GM12878 (cell line): ENCODE measurements around the gene PRSS12.

Source experiments
- CBX5 ChIP-seq: sonication (generic); IDR thresholded peaks from 2 replicates; pipeline ENCODE4 v1.6.1; 2016; ENCODE audit warnings: low read depth, moderate library complexity, mild to moderate bottlenecking, inconsistent platforms
- CREB1 ChIP-seq: IDR thresholded peaks from 2 replicates; pipeline ENCODE4 v1.6.1; 2012; ENCODE audit warnings: low read depth, mild to moderate bottlenecking, inconsistent platforms
- CTCF ChIP-seq, 3 experiments: IDR thresholded peaks in 2 of 3; conservative IDR thresholded peaks in 1 of 3; 2 replicates each; pipeline ENCODE4 v1.5.1; 2011; ENCODE audit warnings: low read depth in 3 of 3, low read length in 3 of 3, mild to moderate bottlenecking in 3 of 3, control low read depth in 2 of 3, moderate library complexity in 2 of 3, inconsistent platforms in 1 of 3, mixed read lengths in 1 of 3; ENCODE audit not compliant: control insufficient read depth in 2 of 3, insufficient read depth in 1 of 3; ENCODE audit errors: extremely low read depth in 1 of 3
- EZH2 ChIP-seq: IDR thresholded peaks from 2 replicates; pipeline ENCODE4 v1.6.1; 2012; ENCODE audit warnings: low read depth, mild to moderate bottlenecking, control low read depth, inconsistent platforms, low read length, borderline replicate concordance; ENCODE audit not compliant: control insufficient read depth
- NFXL1 ChIP-seq: fragments of 450-650 bp; IDR thresholded peaks from 2 replicates; pipeline ENCODE4 v1.6.1; 2017; ENCODE audit warnings: antibody characterized with exemption, mild to moderate bottlenecking, borderline replicate concordance
- POLR2A ChIP-seq: IDR thresholded peaks from 2 replicates; pipeline ENCODE4 v1.6.1; 2011; ENCODE audit warnings: low read depth, mild to moderate bottlenecking, low read length
- POLR2AphosphoS2 ChIP-seq: IDR thresholded peaks from 2 replicates; pipeline ENCODE4 v1.6.1; 2011; ENCODE audit warnings: low read depth, mild to moderate bottlenecking, low read length, improper control_type of control experiment, moderate library complexity
- POLR2AphosphoS5 ChIP-seq: IDR thresholded peaks from 2 replicates; pipeline ENCODE4 v1.6.1; 2011; ENCODE audit warnings: mild to moderate bottlenecking, low read length, inconsistent platforms
- SIN3A ChIP-seq: IDR thresholded peaks from 2 replicates; pipeline ENCODE4 v1.6.1; 2012; ENCODE audit warnings: low read depth, low read length, improper control_type of control experiment
- TF ChIP-seq, protein P1 (sequence below): fragments of 150-350 bp; IDR thresholded peaks from 2 replicates; pipeline ENCODE4 v1.6.1; 2014; ENCODE audit warnings: mild to moderate bottlenecking, low read depth, low read length

- TF ChIP-seq POLR2A, result no peak
- no peak for TF ChIP-seq CTCF (IDR thresholded peaks at IDR 0.05 in 2 of 3, conservative IDR thresholded peaks at IDR 0.05 in 1 of 3; ENCODE audit: control insufficient read depth in 2 of 3, extremely low read depth in 1 of 3, insufficient read depth in 1 of 3, low read depth in 3 of 3, low read length in 3 of 3)
- TF ChIP-seq CBX5, result no peak
- no peak for TF ChIP-seq POLR2AphosphoS2
- no peak for TF ChIP-seq NFXL1
- TF ChIP-seq POLR2AphosphoS5, result no peak
- TF ChIP-seq EZH2, result no peak
- no peak for TF ChIP-seq CREB1
- no peak for TF ChIP-seq SIN3A
- TF ChIP-seq, protein P1, sequence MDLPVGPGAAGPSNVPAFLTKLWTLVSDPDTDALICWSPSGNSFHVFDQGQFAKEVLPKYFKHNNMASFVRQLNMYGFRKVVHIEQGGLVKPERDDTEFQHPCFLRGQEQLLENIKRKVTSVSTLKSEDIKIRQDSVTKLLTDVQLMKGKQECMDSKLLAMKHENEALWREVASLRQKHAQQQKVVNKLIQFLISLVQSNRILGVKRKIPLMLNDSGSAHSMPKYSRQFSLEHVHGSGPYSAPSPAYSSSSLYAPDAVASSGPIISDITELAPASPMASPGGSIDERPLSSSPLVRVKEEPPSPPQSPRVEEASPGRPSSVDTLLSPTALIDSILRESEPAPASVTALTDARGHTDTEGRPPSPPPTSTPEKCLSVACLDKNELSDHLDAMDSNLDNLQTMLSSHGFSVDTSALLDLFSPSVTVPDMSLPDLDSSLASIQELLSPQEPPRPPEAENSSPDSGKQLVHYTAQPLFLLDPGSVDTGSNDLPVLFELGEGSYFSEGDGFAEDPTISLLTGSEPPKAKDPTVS, result no peak
These were observed 21.5 kb downstream of the PRSS12 start for GRCh38 chr4:118331352-118331751.
